Measurements from ENCODE around the gene ETNK2.

The ETNK2 gene

GRCh38 chr1:204146965-204147364, 4.9 kb downstream of the ETNK2 start:
- DNase-seq, result no peak

GRCh38 chr1:204146309-204146708, 5.5 kb downstream of the ETNK2 start:
- no peak for DNase-seq

GRCh38 chr1:204145033-204145504, 6.8 kb downstream of the ETNK2 start:
- DNase-seq, result no peak

- DNase-seq, result no peak
Measured at GRCh38 chr1:204143276-204144041, 8.4 kb downstream of the ETNK2 start.

- no peak for DNase-seq
Measured at GRCh38 chr1:204142032-204142974, 9.5 kb downstream of the ETNK2 start.

GRCh38 chr1:204141131-204141530, 10.7 kb downstream of the ETNK2 start:
- no peak for DNase-seq

- no peak for DNase-seq
Measured at GRCh38 chr1:204139952-204140351, 11.9 kb downstream of the ETNK2 start.

- DNase-seq, result no peak
Measured at GRCh38 chr1:204139088-204139487, 12.8 kb downstream of the ETNK2 start.

- no peak for DNase-seq
Measured at GRCh38 chr1:204136814-204137213, 15.0 kb downstream of the ETNK2 start.

- DNase-seq, result no peak
Measured at GRCh38 chr1:204134103-204134502, 17.7 kb downstream of the ETNK2 start.

GRCh38 chr1:204132718-204133117, 19.1 kb downstream of the ETNK2 start:
- DNase-seq, result no peak

- no peak for DNase-seq
Measured at GRCh38 chr1:204131978-204132377, 19.9 kb downstream of the ETNK2 start.

- no peak for DNase-seq
Measured at GRCh38 chr1:204130981-204131892, 20.6 kb downstream of the ETNK2 start.

- no peak for DNase-seq
Measured at GRCh38 chr1:204130178-204130577, 21.7 kb downstream of the ETNK2 start.

- DNase-seq, result no peak
Measured at GRCh38 chr1:204128964-204129896, 22.6 kb downstream of the ETNK2 start.

- no peak for DNase-seq
Measured at GRCh38 chr1:204128464-204128963, 23.3 kb downstream of the ETNK2 start.

GRCh38 chr1:204127597-204128242, 24.1 kb downstream of the ETNK2 start:
- peak; percentile 61 for DNase-seq

GRCh38 chr1:204126956-204127355, 24.9 kb downstream of the ETNK2 start:
- DNase-seq, result no peak

GRCh38 chr1:204126386-204126785, 25.5 kb downstream of the ETNK2 start:
- no peak for DNase-seq

GRCh38 chr1:204125759-204126351, 26.0 kb downstream of the ETNK2 start:
- no peak for DNase-seq

Data from DMS 273 treated with DMSO at 0.1 percent for 48 hours (cell line).